CD14-positive monocyte (primary cell): ENCODE data around the gene DCTN5. TPM values are rescaled to one million over a fixed set of nuclear protein-coding genes. Genes with fewer than 3 reads are reported as not detected.

ENCODE experiments used
- DNase-seq, 3 donors: peaks; one replicate each; pipeline ENCODE4 v3.0.0-alpha.2; 2011 to 2022
- H2AFZ ChIP-seq: 2 replicates; pipeline ENCODE4 v1.6.0; 2012; ENCODE audit warnings: mild to moderate bottlenecking, low read depth, low read length, inconsistent platforms; ENCODE audit not compliant: insufficient read depth, poor library complexity, severe bottlenecking
- H3K27ac ChIP-seq, 2 donors: 1 replicate in 1 of 2; 2 replicates in 1 of 2; pipeline ENCODE4 v1.5.1; 2012 to 2013; ENCODE audit warnings: low read length in 2 of 2, control low read depth in 1 of 2, inconsistent platforms in 1 of 2, low read depth in 1 of 2, mild to moderate bottlenecking in 1 of 2
- H3K27me3 ChIP-seq, 2 donors: one replicate each; pipeline versions ENCODE4 v1.6.0 to v1.6.1; 2011 to 2013; ENCODE audit warnings: low read length in 2 of 2; ENCODE audit not compliant: control insufficient read depth in 2 of 2, insufficient read depth in 2 of 2
- H3K36me3 ChIP-seq, 2 donors: replicated peaks in 1 of 2; 1 replicate in 1 of 2; 2 replicates in 1 of 2; pipeline versions ENCODE4 v1.5.1 to v1.6.1; 2012 to 2013; ENCODE audit warnings: low read length in 2 of 2, control low read depth in 1 of 2, inconsistent platforms in 1 of 2, mild to moderate bottlenecking in 1 of 2; ENCODE audit not compliant: insufficient read depth in 2 of 2, control insufficient read depth in 1 of 2
- H3K4me1 ChIP-seq, 2 donors: 1 replicate in 1 of 2; 2 replicates in 1 of 2; pipeline versions ENCODE4 v1.5.1 to v1.6.1; 2012 to 2013; ENCODE audit warnings: low read length in 2 of 2, control low read depth in 1 of 2, inconsistent platforms in 1 of 2, mild to moderate bottlenecking in 1 of 2, moderate library complexity in 1 of 2; ENCODE audit not compliant: insufficient read depth in 2 of 2, control insufficient read depth in 1 of 2
- H3K4me2 ChIP-seq: replicated peaks from 2 replicates; pipeline ENCODE3; 2012; ENCODE audit warnings: low read length, moderate library complexity, mild to moderate bottlenecking; ENCODE audit not compliant: poor library complexity, severe bottlenecking; ENCODE audit errors: extremely low read depth
- H3K4me3 ChIP-seq, 3 experiments: fragments of 200-600 bp in 1 of 3; sonication (generic) in 1 of 3; replicated peaks in 1 of 3; 1 replicate in 2 of 3; 2 replicates in 1 of 3; pipeline ENCODE4 v1.5.1; 2011 to 2013; ENCODE audit warnings: low read length in 3 of 3, mild to moderate bottlenecking in 3 of 3, control low read depth in 2 of 3, low read depth in 2 of 3, inconsistent platforms in 1 of 3, moderate library complexity in 1 of 3
- H3K79me2 ChIP-seq: 2 replicates; pipeline ENCODE4 v1.6.0; 2012; ENCODE audit warnings: mild to moderate bottlenecking, control low read depth, inconsistent platforms, low read length, moderate library complexity; ENCODE audit not compliant: insufficient read depth
- H3K9ac ChIP-seq: 2 replicates; pipeline ENCODE4 v1.6.0; 2017; ENCODE audit warnings: low read length, mild to moderate bottlenecking; ENCODE audit not compliant: insufficient read depth, poor library complexity, severe bottlenecking
- H3K9me3 ChIP-seq, 2 donors: replicated peaks in 1 of 2; 1 replicate in 1 of 2; 2 replicates in 1 of 2; pipeline versions ENCODE4 v1.5.1 to v1.6.1; 2012 to 2013; ENCODE audit warnings: low read length in 2 of 2, control low read depth in 1 of 2; ENCODE audit not compliant: control insufficient read depth in 1 of 2, insufficient read depth in 1 of 2
- H4K20me1 ChIP-seq: 2 replicates; pipeline ENCODE4 v1.6.0; 2012; ENCODE audit warnings: mild to moderate bottlenecking, low read length, control low read depth, moderate library complexity; ENCODE audit not compliant: insufficient read depth
- H3K27ac Mint-ChIP-seq, 7 donors: one replicate each; pipeline ENCODE4 v1.8.0; 2020; ENCODE audit warnings: mild to moderate bottlenecking in 7 of 7, mixed read lengths in 7 of 7, moderate library complexity in 6 of 7, inconsistent platforms in 2 of 7
- H3K27me3 Mint-ChIP-seq, 3 donors: one replicate each; pipeline ENCODE4 v1.8.0; 2021 to 2022; ENCODE audit warnings: low read depth in 3 of 3, mild to moderate bottlenecking in 3 of 3, mixed read lengths in 3 of 3, moderate library complexity in 3 of 3, inconsistent platforms in 1 of 3
- H3K36me3 Mint-ChIP-seq, 2 donors: one replicate each; pipeline ENCODE4 v1.8.0; 2020; ENCODE audit warnings: mixed read lengths in 2 of 2, inconsistent platforms in 1 of 2, mild to moderate bottlenecking in 1 of 2
- H3K4me1 Mint-ChIP-seq: one replicate; pipeline ENCODE4 v1.8.0; 2020; ENCODE audit warnings: mild to moderate bottlenecking, mixed read lengths
- H3K4me3 Mint-ChIP-seq, 2 donors: one replicate each; pipeline ENCODE4 v1.8.0; 2020; ENCODE audit warnings: mild to moderate bottlenecking in 2 of 2, mixed read lengths in 2 of 2, moderate library complexity in 1 of 2
- H3K9me3 Mint-ChIP-seq, 7 donors: one replicate each; pipeline ENCODE4 v1.8.0; 2020 to 2022; ENCODE audit warnings: mixed read lengths in 7 of 7, mild to moderate bottlenecking in 6 of 7, moderate library complexity in 6 of 7, inconsistent platforms in 2 of 7
- WGBS: methylation state at CpG from one replicate; pipeline ENCODE4 v1.1.5; 2013; ENCODE audit warnings: missing lambda C conversion rate; ENCODE audit not compliant: insufficient coverage; 5-methylcytosine and 5-hydroxymethylcytosine counted together
- intact Hi-C, 2 donors: fragments of 100-400 bp; cut with micrococcal nuclease; formaldehyde crosslinking; loops; one replicate each; pipeline versions ENCODE4 v1.15.0 to v1.15.1; 2023
- polyA plus RNA-seq, 3 donors: library from polyadenylated mRNA; depleted of rRNA in 1 of 3; unstranded in 2 of 3; stranded (reverse) in 1 of 3; fragments of 300-500 nt in 2 of 3; fragments of >200 nt in 1 of 3; fragmentation: Illumina TruSeq in 2 of 3; gene quantifications; 1 replicate in 2 of 3; 2 replicates in 1 of 3; pipeline ENCODE4 v1.2.3, GENCODE V29; 2012 to 2021
- TF ChIP-seq, protein P1 (sequence below): fragments of 200-600 bp; IDR thresholded peaks from one replicate; pipeline ENCODE4 v1.8.0; 2022; ENCODE audit warnings: antibody characterized with exemption, mild to moderate bottlenecking

DCTN5 gene
- polyA plus RNA-seq, 3 donors, result 29.3 to 54.3 (median 42.0) TPM

DNA sequence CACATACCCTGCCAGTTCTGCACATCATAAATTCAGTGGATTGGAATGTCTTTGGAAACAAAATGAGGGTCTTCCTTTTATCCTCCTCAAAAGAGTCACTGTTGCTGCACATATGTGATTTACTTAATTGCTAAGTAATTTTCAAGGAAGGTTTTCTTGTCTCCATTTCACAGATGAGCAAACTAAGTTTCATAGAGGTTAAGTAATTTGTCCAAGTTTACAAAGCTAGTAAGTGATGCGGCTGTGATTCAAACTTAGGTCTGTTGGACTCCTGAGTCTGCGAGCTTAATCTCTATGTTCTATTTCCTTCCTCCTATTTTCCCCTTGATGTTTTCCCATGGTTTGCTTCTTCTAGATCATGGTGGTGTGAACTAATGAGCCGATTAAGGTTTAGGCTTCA is 85.4 kb downstream of the DCTN5 start:
- Histone ChIP-seq H2AFZ (no peak overlapping the region), H3K9ac (no peak overlapping the region), H4K20me1 (no peaks in the 10 kb centered on the region), H3K27me3 (no peaks in the 10 kb centered on the region), H3K4me2 (no peak overlapping the region), H3K27ac (no peak overlapping the region), H3K79me2 (no peaks in the 10 kb centered on the region), H3K4me3 (no peak overlapping the region), H3K9me3 (peaks cover 10 to 13% of the 10 kb centered on the region in 2 donors), H3K36me3 (no peaks in the 10 kb centered on the region), H3K4me1 (peaks cover 0 to 4% of the 10 kb centered on the region in 2 donors)
- intact Hi-C loops, result no loop called here
- DNase-seq, result no peak
- no peak overlapping the region for H3K4me3 Mint-ChIP-seq
- TF ChIP-seq, protein P1, sequence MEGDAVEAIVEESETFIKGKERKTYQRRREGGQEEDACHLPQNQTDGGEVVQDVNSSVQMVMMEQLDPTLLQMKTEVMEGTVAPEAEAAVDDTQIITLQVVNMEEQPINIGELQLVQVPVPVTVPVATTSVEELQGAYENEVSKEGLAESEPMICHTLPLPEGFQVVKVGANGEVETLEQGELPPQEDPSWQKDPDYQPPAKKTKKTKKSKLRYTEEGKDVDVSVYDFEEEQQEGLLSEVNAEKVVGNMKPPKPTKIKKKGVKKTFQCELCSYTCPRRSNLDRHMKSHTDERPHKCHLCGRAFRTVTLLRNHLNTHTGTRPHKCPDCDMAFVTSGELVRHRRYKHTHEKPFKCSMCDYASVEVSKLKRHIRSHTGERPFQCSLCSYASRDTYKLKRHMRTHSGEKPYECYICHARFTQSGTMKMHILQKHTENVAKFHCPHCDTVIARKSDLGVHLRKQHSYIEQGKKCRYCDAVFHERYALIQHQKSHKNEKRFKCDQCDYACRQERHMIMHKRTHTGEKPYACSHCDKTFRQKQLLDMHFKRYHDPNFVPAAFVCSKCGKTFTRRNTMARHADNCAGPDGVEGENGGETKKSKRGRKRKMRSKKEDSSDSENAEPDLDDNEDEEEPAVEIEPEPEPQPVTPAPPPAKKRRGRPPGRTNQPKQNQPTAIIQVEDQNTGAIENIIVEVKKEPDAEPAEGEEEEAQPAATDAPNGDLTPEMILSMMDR, result no peak
- peaks cover 6 to 21% (median 18%) of the 10 kb centered on the region in 7 donors for H3K9me3 Mint-ChIP-seq
- H3K27ac Mint-ChIP-seq, result no peak overlapping the region
- 80% methylated on average over 1 of the region's 3 CpGs for WGBS
- H3K36me3 Mint-ChIP-seq, result no peaks in the 10 kb centered on the region
- peaks cover 9% of the 10 kb centered on the region for H3K4me1 Mint-ChIP-seq
- H3K27me3 Mint-ChIP-seq, result peaks cover 0 to 3% (median 2%) of the 10 kb centered on the region in 3 donors

Other genes starting within 250 kb of the DCTN5 start
- 10 to 100 TPM in 1 of 3 donors, 1 to 10 TPM in 2; 6.6 to 28.8 (median 8.0) TPM for gene COG7, start 188.3 kb upstream of the DCTN5 start, polyA plus RNA-seq
- 10 to 100 TPM; 37.5 to 55.4 (median 49.5) TPM for gene GGA2, start 131.0 kb upstream of the DCTN5 start, polyA plus RNA-seq
- gene EARS2, start 84.1 kb upstream of the DCTN5 start, polyA plus RNA-seq, result 1 to 10 TPM; 2.9 to 4.7 (median 4.2) TPM
- 1 to 10 TPM; 8.0 to 8.9 (median 8.0) TPM for gene UBFD1, start 83.7 kb upstream of the DCTN5 start, polyA plus RNA-seq
- gene NDUFAB1, start 45.1 kb upstream of the DCTN5 start, polyA plus RNA-seq, result 100 to 1,000 TPM in 2 of 3 donors, 10 to 100 TPM in 1; 50.2 to 257 (median 240) TPM
- gene PALB2, start 156 bp upstream of the DCTN5 start, polyA plus RNA-seq, result 1 to 10 TPM; 2.3 to 3.3 (median 2.5) TPM
- 1 to 10 TPM in 1 of 3 donors, not detected in 2; 3.5 TPM for gene PLK1, start 37.4 kb downstream of the DCTN5 start, polyA plus RNA-seq
- not detected for gene ERN2, start 71.8 kb downstream of the DCTN5 start, polyA plus RNA-seq
- not detected for gene CHP2, start 113.6 kb downstream of the DCTN5 start, polyA plus RNA-seq
- gene PRKCB, start 194.5 kb downstream of the DCTN5 start, polyA plus RNA-seq, result 10 to 100 TPM; 57.4 to 87.4 (median 75.5) TPM